Brain microvascular endothelial cell (primary cell): ENCODE results near the gene ADAMTS12.
A peak's percentile ranks its signal among the peaks of the same experiment; 100 is the strongest.

Experiments
- DNase-seq: peaks from one replicate; pipeline ENCODE4 v3.0.0-alpha.2; 2020
- H3K27ac ChIP-seq: fragments of 250-450 bp; sonication (Bioruptor Pico); 2 replicates; pipeline ENCODE4 v1.5.1; 2020; ENCODE audit warnings: mild to moderate bottlenecking, moderate library complexity
- H3K27me3 ChIP-seq: fragments of 250-450 bp; sonication (Bioruptor Pico); replicated peaks from 2 replicates; pipeline ENCODE4 v1.5.1; 2020; ENCODE audit warnings: mild to moderate bottlenecking
- H3K36me3 ChIP-seq: fragments of 250-450 bp; sonication (Bioruptor Pico); replicated peaks from 2 replicates; pipeline ENCODE4 v1.5.1; 2020; ENCODE audit warnings: mild to moderate bottlenecking
- H3K4me3 ChIP-seq: 2 replicates; pipeline ENCODE4 v1.5.1; 2011; ENCODE audit warnings: low read depth, mild to moderate bottlenecking, control low read depth, low read length, moderate library complexity
- in situ Hi-C: cut with HindIII; loops from 2 replicates; pipeline ENCODE4 v1.10.0; 2017; ENCODE audit warnings: low sequenced_read_pairs, low pct_ligation_motif_present
- TF ChIP-seq, protein P1 (sequence below): IDR thresholded peaks from 2 replicates; pipeline ENCODE4 v1.5.1; 2011; ENCODE audit warnings: low read depth, mild to moderate bottlenecking, moderate library complexity, low read length, control low read depth, inconsistent platforms; ENCODE audit errors: missing control alignments

Gene ADAMTS12, protein sequence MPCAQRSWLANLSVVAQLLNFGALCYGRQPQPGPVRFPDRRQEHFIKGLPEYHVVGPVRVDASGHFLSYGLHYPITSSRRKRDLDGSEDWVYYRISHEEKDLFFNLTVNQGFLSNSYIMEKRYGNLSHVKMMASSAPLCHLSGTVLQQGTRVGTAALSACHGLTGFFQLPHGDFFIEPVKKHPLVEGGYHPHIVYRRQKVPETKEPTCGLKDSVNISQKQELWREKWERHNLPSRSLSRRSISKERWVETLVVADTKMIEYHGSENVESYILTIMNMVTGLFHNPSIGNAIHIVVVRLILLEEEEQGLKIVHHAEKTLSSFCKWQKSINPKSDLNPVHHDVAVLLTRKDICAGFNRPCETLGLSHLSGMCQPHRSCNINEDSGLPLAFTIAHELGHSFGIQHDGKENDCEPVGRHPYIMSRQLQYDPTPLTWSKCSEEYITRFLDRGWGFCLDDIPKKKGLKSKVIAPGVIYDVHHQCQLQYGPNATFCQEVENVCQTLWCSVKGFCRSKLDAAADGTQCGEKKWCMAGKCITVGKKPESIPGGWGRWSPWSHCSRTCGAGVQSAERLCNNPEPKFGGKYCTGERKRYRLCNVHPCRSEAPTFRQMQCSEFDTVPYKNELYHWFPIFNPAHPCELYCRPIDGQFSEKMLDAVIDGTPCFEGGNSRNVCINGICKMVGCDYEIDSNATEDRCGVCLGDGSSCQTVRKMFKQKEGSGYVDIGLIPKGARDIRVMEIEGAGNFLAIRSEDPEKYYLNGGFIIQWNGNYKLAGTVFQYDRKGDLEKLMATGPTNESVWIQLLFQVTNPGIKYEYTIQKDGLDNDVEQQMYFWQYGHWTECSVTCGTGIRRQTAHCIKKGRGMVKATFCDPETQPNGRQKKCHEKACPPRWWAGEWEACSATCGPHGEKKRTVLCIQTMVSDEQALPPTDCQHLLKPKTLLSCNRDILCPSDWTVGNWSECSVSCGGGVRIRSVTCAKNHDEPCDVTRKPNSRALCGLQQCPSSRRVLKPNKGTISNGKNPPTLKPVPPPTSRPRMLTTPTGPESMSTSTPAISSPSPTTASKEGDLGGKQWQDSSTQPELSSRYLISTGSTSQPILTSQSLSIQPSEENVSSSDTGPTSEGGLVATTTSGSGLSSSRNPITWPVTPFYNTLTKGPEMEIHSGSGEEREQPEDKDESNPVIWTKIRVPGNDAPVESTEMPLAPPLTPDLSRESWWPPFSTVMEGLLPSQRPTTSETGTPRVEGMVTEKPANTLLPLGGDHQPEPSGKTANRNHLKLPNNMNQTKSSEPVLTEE (N-terminal part only)

DNA sequence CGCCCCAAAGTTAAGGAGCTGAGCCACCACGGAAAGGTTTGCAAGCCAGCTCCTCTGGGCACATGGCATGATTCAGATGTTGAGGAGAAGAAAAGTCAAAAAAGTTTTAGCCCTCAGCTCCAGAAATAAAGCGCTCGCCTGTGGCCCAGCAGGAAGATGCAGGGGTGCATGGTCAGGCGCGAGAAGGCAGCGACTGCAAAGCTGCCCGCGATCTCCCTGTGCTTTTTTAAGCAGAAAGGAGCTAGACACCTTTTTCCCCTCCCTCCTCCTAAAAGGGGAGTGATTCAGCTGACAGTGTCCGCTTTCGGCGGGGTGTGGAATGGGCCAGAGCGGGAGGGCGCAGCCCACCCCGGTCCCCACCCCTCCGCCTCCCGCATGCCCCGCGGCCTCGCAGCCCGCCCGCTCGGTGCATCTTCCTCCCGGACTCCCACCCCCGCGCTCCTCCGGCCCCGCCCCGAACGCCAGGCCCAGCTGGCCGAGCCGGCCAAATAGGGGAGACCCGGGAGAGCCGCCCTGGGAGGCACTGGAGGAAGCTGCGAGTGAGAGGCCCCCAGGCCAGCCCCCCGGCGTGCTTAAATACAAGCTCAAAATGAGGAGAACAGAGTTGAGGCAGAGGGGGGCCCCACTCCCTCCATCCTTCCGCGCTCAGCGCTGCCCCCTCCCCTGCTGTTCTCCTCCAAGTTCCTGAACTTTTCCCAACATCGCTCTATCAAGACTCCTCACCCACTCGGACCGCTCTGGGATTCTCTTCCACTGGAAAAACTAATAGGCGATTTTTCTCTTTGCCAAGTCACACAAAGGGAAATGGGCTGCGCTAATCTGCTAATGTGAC lies at the start of gene ADAMTS12:
ADAMTS12 (minus strand) TSS at position 203 of the 832 bp plus-strand sequence; CDS start at position 69, 134 bp downstream.
- Histone ChIP-seq H3K4me3 (peak within 1 kb of the TSS; percentile 76), H3K36me3 (peaks cover 2% of the 10 kb centered on the region), H3K27ac (peak within 1 kb of the TSS; percentile 51), H3K27me3 (no peaks in the 10 kb centered on the region)
- in situ Hi-C loops = no loop called here
- TF ChIP-seq, protein P1, sequence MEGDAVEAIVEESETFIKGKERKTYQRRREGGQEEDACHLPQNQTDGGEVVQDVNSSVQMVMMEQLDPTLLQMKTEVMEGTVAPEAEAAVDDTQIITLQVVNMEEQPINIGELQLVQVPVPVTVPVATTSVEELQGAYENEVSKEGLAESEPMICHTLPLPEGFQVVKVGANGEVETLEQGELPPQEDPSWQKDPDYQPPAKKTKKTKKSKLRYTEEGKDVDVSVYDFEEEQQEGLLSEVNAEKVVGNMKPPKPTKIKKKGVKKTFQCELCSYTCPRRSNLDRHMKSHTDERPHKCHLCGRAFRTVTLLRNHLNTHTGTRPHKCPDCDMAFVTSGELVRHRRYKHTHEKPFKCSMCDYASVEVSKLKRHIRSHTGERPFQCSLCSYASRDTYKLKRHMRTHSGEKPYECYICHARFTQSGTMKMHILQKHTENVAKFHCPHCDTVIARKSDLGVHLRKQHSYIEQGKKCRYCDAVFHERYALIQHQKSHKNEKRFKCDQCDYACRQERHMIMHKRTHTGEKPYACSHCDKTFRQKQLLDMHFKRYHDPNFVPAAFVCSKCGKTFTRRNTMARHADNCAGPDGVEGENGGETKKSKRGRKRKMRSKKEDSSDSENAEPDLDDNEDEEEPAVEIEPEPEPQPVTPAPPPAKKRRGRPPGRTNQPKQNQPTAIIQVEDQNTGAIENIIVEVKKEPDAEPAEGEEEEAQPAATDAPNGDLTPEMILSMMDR = no peak
- DNase-seq = peak; percentile 53

DNA sequence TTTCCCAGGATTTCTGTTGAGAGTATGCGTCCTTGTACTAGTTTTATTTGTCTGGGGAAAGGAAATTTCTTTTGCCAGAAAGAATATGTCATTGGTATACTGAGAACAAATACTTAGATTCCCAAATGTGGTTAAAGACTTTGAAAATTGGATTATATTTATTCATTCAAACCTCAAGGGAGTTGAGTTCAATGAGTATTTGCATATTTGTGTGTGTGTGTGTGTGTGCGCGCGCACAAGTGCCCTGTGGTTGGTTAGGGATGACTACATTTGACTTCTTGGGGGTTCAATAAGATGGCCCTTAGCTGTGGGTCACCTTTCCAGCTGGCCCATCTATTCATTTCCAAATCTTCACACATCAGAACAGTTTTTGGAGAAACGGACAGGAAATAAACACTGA lies 49.3 kb upstream of the ADAMTS12 start:
- H3K27me3 ChIP-seq = peaks cover 17% of the 10 kb centered on the region

DNA sequence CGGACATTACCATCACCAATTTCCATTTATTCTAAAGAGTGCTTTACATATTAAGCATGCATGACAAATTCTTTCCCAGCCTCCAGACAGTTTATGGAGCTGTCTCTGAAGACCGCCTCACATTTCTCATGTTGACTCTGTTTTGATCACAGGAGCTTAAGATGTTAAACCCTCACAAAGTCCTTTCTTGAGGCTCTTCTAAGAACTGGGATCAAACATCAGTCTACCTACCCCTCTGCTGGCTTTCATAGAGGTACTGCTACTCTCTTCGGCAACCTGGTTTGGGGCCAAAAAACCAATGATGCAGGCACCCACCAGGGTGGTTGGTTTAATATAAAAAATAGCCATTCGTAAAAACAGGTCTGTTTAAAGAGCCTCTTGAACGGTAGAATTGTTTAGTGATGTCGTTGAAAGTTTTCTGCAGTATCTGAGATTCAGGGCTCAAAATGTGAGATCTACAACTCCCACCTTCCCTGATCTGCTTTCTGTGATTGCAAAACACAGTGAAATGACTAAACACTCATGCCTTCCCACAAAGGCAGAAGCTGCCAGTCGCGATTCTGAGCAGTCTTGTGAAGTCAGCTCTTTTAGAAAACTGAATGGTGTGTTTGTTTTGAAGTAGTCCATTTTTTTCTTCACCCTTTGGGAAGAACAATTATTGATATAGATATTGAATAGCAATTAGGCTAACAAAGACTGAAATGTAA lies 47.9 kb upstream of the ADAMTS12 start:
- DNase-seq = peak; percentile 39
- TF ChIP-seq, protein P1 = no peak
- Histone ChIP-seq H3K27ac (no peak overlapping the region), H3K4me3 (no peak overlapping the region), H3K36me3 (no peaks in the 10 kb centered on the region), H3K27me3 (peaks cover 17% of the 10 kb centered on the region)
- in situ Hi-C loops = no loop called here

More for the DNA sequence above, 49.3 kb upstream of the ADAMTS12 start:
- Histone ChIP-seq H3K27ac (no peak overlapping the region), H3K4me3 (no peak overlapping the region), H3K36me3 (no peaks in the 10 kb centered on the region)
- in situ Hi-C loops = no loop called here
- TF ChIP-seq, protein P1 = no peak
- DNase-seq = no peak

DNA sequence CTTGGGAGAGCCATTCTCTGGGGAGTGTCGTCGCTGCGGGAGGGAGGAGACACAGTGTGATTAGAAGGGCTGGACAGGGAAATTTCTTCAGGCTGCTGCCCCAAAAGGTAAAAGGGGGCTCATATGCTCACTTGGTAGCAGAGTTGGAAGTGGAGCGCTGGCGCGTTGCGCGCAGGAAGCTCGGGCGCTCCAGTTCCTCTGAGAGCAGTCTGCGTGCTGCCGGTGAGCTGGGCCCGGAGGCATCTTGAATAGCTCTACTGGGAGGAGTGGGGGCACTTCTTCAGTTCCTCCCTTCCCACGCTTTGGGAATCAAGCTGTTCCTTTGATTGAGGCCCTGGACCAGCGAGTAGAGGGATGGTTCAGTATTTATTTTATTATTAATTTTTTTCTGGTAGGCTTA lies 47.1 kb upstream of the ADAMTS12 start:
- DNase-seq = no peak
- TF ChIP-seq, protein P1 = no peak
- Histone ChIP-seq H3K27me3 (peaks cover 17% of the 10 kb centered on the region), H3K36me3 (no peaks in the 10 kb centered on the region), H3K4me3 (no peak overlapping the region), H3K27ac (no peak overlapping the region)
- in situ Hi-C loops = no loop called here

DNA sequence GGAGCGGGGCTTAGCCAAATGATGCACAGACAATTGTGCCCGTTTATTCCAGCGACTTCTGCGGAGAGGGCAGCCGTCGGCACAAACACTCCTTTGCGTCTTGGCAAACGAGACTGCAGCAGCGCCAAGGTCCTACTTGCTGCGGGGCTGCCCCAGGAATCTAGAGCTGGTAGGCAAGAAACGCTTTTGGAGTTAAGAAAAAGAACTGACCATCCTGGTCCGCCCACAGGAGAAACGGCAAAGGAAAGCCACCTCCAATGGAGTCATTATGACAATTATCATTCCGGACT lies 46.7 kb upstream of the ADAMTS12 start:
- DNase-seq = no peak
- H3K27me3 ChIP-seq = peaks cover 17% of the 10 kb centered on the region
- H3K36me3 ChIP-seq = no peaks in the 10 kb centered on the region
- no peak overlapping the region for H3K27ac ChIP-seq
- TF ChIP-seq, protein P1 = no peak
- no peak overlapping the region for H3K4me3 ChIP-seq
- in situ Hi-C loops = no loop called here
